HepG2 (cell line): ENCODE results near the gene C1QTNF6. TPM values are rescaled to one million over a fixed set of nuclear protein-coding genes. Genes with fewer than 3 reads are reported as not detected.

Experiments
- ATAC-seq: fragments of 200-7000 bp; cut with Tn5 transposase; 3 replicates; pipeline ENCODE4 v1.9.1; 2020; ENCODE audit warnings: mild to moderate bottlenecking, moderate library complexity
- BruUV-seq: library from RNA; stranded (reverse); fragments of 400-500 nt; replicated peaks from 2 replicates; lab custom pipeline; 2021; lab: Mats Ljungman, UMichigan
- CTCF ChIA-PET: fragments of 300-600 bp; formaldehyde crosslinking; extraction: SDS; loops from one replicate; lab custom pipeline; 2021; ENCODE audit warnings: low total read pairs, inconsistent platforms, low intra/inter-chr PET ratio; lab: Yijun Ruan, JAX
- POLR2A ChIA-PET: fragments of 350-600 bp; sonication (Branson Sonifier 250); formaldehyde crosslinking; loops from one replicate; lab custom pipeline; 2020; ENCODE audit warnings: antibody characterized with exemption, inconsistent platforms; lab: Yijun Ruan, JAX
- DNase-seq: peaks from one replicate; pipeline ENCODE4 v3.0.0-alpha.2; 2015; ENCODE audit warnings: low spot score
- FAIRE-seq: peaks from 3 replicates; lab custom pipeline; 2011; peaks lifted over from hg19 to GRCh38; lab: Jason Lieb, UNC
- H2AFZ ChIP-seq: one replicate; pipeline ENCODE4 v1.6.1; 2011; ENCODE audit warnings: low read length, inconsistent platforms
- H3K27ac ChIP-seq: fragments of 300-600 bp; 3 replicates; pipeline ENCODE4 v1.8.0; 2011; ENCODE audit warnings: mixed run types, mild to moderate bottlenecking, mixed read lengths, low read length, inconsistent platforms; ENCODE audit not compliant: insufficient read depth; ENCODE audit errors: extremely low read length
- H3K27me3 ChIP-seq, 2 experiments: fragments of 200-600 bp in 1 of 2; 2 replicates in 1 of 2; 3 replicates in 1 of 2; pipeline versions ENCODE4 v1.6.0 to v1.8.0; 2011; ENCODE audit warnings: low read length in 2 of 2, mild to moderate bottlenecking in 2 of 2, moderate library complexity in 2 of 2, inconsistent platforms in 1 of 2; ENCODE audit not compliant: insufficient read depth in 2 of 2, control insufficient read depth in 1 of 2
- H3K36me3 ChIP-seq, 2 experiments: fragments of 200-600 bp in 1 of 2; replicated peaks in 1 of 2; 2 replicates in 1 of 2; 3 replicates in 1 of 2; pipeline versions ENCODE4 v1.5.1 to v1.8.0; 2011; ENCODE audit warnings: low read length in 2 of 2, inconsistent platforms in 1 of 2; ENCODE audit not compliant: insufficient read depth in 2 of 2, control insufficient read depth in 1 of 2
- H3K4me1 ChIP-seq: 2 replicates; pipeline ENCODE4 v1.5.1; 2012; ENCODE audit warnings: low read length, inconsistent platforms; ENCODE audit not compliant: insufficient read depth
- H3K4me2 ChIP-seq: 2 replicates; pipeline ENCODE4 v1.6.0; 2011; ENCODE audit warnings: low read depth, low read length, inconsistent platforms
- H3K4me3 ChIP-seq, 3 experiments: fragments of 200-600 bp in 1 of 3; sonication (generic), shearing (Covaris generic) in 1 of 3; replicated peaks in 1 of 3; 2 replicates each; pipeline ENCODE4 v1.5.1; 2011 to 2016; ENCODE audit warnings: low read length in 3 of 3, inconsistent platforms in 2 of 3, low read depth in 2 of 3, mild to moderate bottlenecking in 2 of 3, control low read depth in 1 of 3, mixed read lengths in 1 of 3; ENCODE audit not compliant: insufficient read depth in 1 of 3
- H3K79me2 ChIP-seq: one replicate; pipeline ENCODE4 v1.6.1; 2011; ENCODE audit warnings: low read length, inconsistent platforms; ENCODE audit not compliant: insufficient read depth
- H3K9ac ChIP-seq: 2 replicates; pipeline ENCODE4 v1.6.0; 2011; ENCODE audit warnings: mild to moderate bottlenecking, low read depth, low read length, inconsistent platforms; ENCODE audit not compliant: insufficient read depth
- H3K9me3 ChIP-seq: 2 replicates; pipeline ENCODE4 v1.5.1; 2012; ENCODE audit warnings: mild to moderate bottlenecking, low read length
- H4K20me1 ChIP-seq: 2 replicates; pipeline ENCODE4 v1.6.0; 2011; ENCODE audit warnings: inconsistent platforms, mild to moderate bottlenecking, low read length, moderate library complexity; ENCODE audit not compliant: insufficient read depth
- CHCHD3 ChIP-seq: sonication (generic); formaldehyde crosslinking; IDR thresholded peaks from 2 replicates; pipeline ENCODE4 v1.8.0; 2022; ENCODE audit warnings: mild to moderate bottlenecking, missing genetic modification reagents, moderate library complexity
- EHMT2 ChIP-seq: fragments of 200-600 bp; sonication (generic); IDR thresholded peaks from 2 replicates; pipeline ENCODE4 v1.7.0; 2017; ENCODE audit warnings: antibody characterized with exemption, low read depth, low read length, borderline replicate concordance
- KLF16 ChIP-seq, 2 experiments: sonication (generic) in 1 of 2; formaldehyde crosslinking in 1 of 2; IDR thresholded peaks; 2 replicates each; pipeline versions ENCODE4 v1.6.1 to v1.8.0; 2016 to 2023; ENCODE audit warnings: missing genetic modification reagents in 2 of 2, missing compliant biosample characterization in 1 of 2
- MIXL1 ChIP-seq: IDR thresholded peaks from 2 replicates; pipeline ENCODE4 v1.6.1; 2016
- MNT ChIP-seq: fragments of 450-650 bp; IDR thresholded peaks from 2 replicates; pipeline ENCODE4 v1.6.1; 2016
- NFIB ChIP-seq: sonication (generic); formaldehyde crosslinking; IDR thresholded peaks from 2 replicates; pipeline ENCODE4 v1.9.0; 2021; ENCODE audit warnings: missing genetic modification reagents, mild to moderate bottlenecking, borderline replicate concordance
- SNAI1 ChIP-seq: sonication (generic); formaldehyde crosslinking; IDR thresholded peaks from 2 replicates; pipeline ENCODE4 v1.5.0; 2020; ENCODE audit warnings: mild to moderate bottlenecking, missing genetic modification reagents, borderline replicate concordance
- SOX13 ChIP-seq, 3 experiments: fragments of 450-650 bp in 1 of 3; sonication (generic) in 1 of 3; formaldehyde crosslinking in 1 of 3; IDR thresholded peaks in 2 of 3; conservative IDR thresholded peaks in 1 of 3; 2 replicates each; pipeline versions ENCODE4 v1.5.0 to v1.6.1; 2016 to 2020; ENCODE audit warnings: antibody characterized with exemption in 1 of 3, mild to moderate bottlenecking in 1 of 3, missing compliant biosample characterization in 1 of 3, missing genetic modification reagents in 1 of 3, moderate library complexity in 1 of 3
- TAF1 ChIP-seq: sonication (generic); formaldehyde crosslinking; IDR thresholded peaks from 2 replicates; pipeline ENCODE4 v1.4.0; 2020; ENCODE audit warnings: missing genetic modification reagents
- THYN1 ChIP-seq: sonication (generic); formaldehyde crosslinking; IDR thresholded peaks from 2 replicates; pipeline ENCODE4 v1.8.1; 2023; ENCODE audit warnings: low read depth, mild to moderate bottlenecking, moderate library complexity, missing genetic modification reagents, borderline replicate concordance
- TOPORS ChIP-seq: sonication (generic); formaldehyde crosslinking; IDR thresholded peaks from 2 replicates; pipeline ENCODE4 v1.8.0; 2023; ENCODE audit warnings: mild to moderate bottlenecking, missing genetic modification reagents
- U2AF2 ChIP-seq: fragments of 200-400 bp; formaldehyde crosslinking; IDR thresholded peaks from 2 replicates; pipeline ENCODE4 v1.6.1; 2017; ENCODE audit warnings: low read depth, mild to moderate bottlenecking, low read length
- ZNF503 ChIP-seq: sonication (generic); formaldehyde crosslinking; IDR thresholded peaks from 2 replicates; pipeline ENCODE4 v1.4.0; 2020; ENCODE audit warnings: missing genetic modification reagents
- ZNF546 ChIP-seq: sonication (generic); formaldehyde crosslinking; conservative IDR thresholded peaks from 2 replicates; pipeline ENCODE4 v1.8.1; 2023; ENCODE audit warnings: mild to moderate bottlenecking, missing genetic modification reagents
- WGBS: methylation state at CpG from one replicate; pipeline ENCODE4 v1.1.6; 2017; ENCODE audit warnings: low lambda C conversion rate; 5-methylcytosine and 5-hydroxymethylcytosine counted together
- in situ Hi-C: cut with HindIII; loops from 2 replicates; pipeline ENCODE4 v1.10.0; 2017; ENCODE audit warnings: low pct_unique_long_range_greater_than_20kb; ENCODE audit not compliant: extremely low pct_ligation_motif_present
- intact Hi-C: fragments of 100-400 bp; cut with micrococcal nuclease; formaldehyde crosslinking; loops from one replicate; pipeline ENCODE4 v1.10.0; 2022; ENCODE audit not compliant: unreplicated experiment
- polyA plus RNA-seq, 8 experiments: library from polyadenylated mRNA; depleted of rRNA in 3 of 8; stranded (reverse) in 7 of 8; unstranded in 1 of 8; fragments of >200 nt; fragmentation: Illumina TruSeq in 4 of 8; extraction: Trizol in 4 of 8; gene quantifications; 2 replicates each; pipeline versions ENCODE4 v1.2.1 to v1.2.3, GENCODE V29; 2011 to 2016; ENCODE audit warnings: low read depth in 4 of 8, missing spikeins in 1 of 8, mixed read lengths in 1 of 8; ENCODE audit not compliant: insufficient read depth in 1 of 8
- total RNA-seq, 5 experiments: library from RNA; depleted of rRNA; stranded (reverse); fragments of >200 nt; fragmentation: Illumina TruSeq; extraction: Trizol; gene quantifications; 2 replicates each; pipeline ENCODE4 v1.2.3, GENCODE V29; 2016; ENCODE audit warnings: low read depth in 1 of 5

C1QTNF6 gene
- total and polyA plus RNA-seq, 2 of the 13 experiments (the other 11 are each of a cell fraction or from before 2014, with no cell fraction given) = 2.7 to 6.9 TPM

- H3K27ac ChIP-seq = no peak overlapping the region
- H4K20me1 ChIP-seq = no peaks in the 10 kb centered on the region
- POLR2A ChIA-PET = no interaction called here
- peaks cover 27% of the 10 kb centered on the region for H3K4me1 ChIP-seq
- no peaks in the 10 kb centered on the region for H3K79me2 ChIP-seq
- 24% methylated on average over 5 of the region's 5 CpGs for WGBS
- no peak overlapping the region for H3K4me2 ChIP-seq
- DNase-seq = no peak
- in situ Hi-C loops (no loop called here), intact Hi-C loops (loop anchor here (5.0 kb wide), 1 partner anchor 58 kb away; no protein-coding TSS in a partner anchor)
- H3K36me3 ChIP-seq = no peaks in the 10 kb centered on the region
- no peaks in the 10 kb centered on the region for H3K9me3 ChIP-seq
- H2AFZ ChIP-seq = no peak overlapping the region
- TF ChIP-seq SNAI1 (CRISPR knock-in tag) = no peak
- TF ChIP-seq, all 625 proteins: peak for 0
- ATAC-seq (no peak), FAIRE-seq (no peak)
- CTCF ChIA-PET = no interaction called here
- Histone ChIP-seq H3K27me3 (no peaks in the 10 kb centered on the region), H3K9ac (no peak overlapping the region), H3K4me3 (no peak overlapping the region)
- no TSS peak for BruUV-seq
Observed at GRCh38 chr22:37204045-37204655, 16.1 kb upstream of the C1QTNF6 start.

- H3K27me3 ChIP-seq = no peaks in the 10 kb centered on the region
- FAIRE-seq = no peak
- no peak overlapping the region for H3K4me3 ChIP-seq
- no TSS peak for BruUV-seq
- 19% methylated on average over 6 of the region's 16 CpGs for whole genome bisulfite sequencing
- no peak overlapping the region for H2AFZ ChIP-seq
- no peaks in the 10 kb centered on the region for H3K36me3 ChIP-seq
- H4K20me1 ChIP-seq = no peaks in the 10 kb centered on the region
- intact Hi-C loops = loop anchor here (5.0 kb wide), 1 partner anchor 59 kb away; no protein-coding TSS in a partner anchor
- in situ Hi-C loops = no loop called here
- H3K9ac ChIP-seq = no peak overlapping the region
- no peaks in the 10 kb centered on the region for H3K9me3 ChIP-seq
- peaks cover 27% of the 10 kb centered on the region for H3K4me1 ChIP-seq
- no peak overlapping the region for H3K4me2 ChIP-seq
- CTCF ChIA-PET = no interaction called here
- no peak for ATAC-seq
- no peak for DNase-seq
- no peaks in the 10 kb centered on the region for H3K79me2 ChIP-seq
- no peak overlapping the region for H3K27ac ChIP-seq
- POLR2A ChIA-PET = no interaction called here
- TF ChIP-seq U2AF2 = no peak
- no peak for TF ChIP-seq ZNF503
- TF ChIP-seq NFIB (CRISPR knock-in tag) = no peak
- TF ChIP-seq TAF1 (CRISPR knock-in tag) = no peak
- no peak for TF ChIP-seq SOX13 (IDR thresholded peaks at IDR 0.05)
- no peak for TF ChIP-seq SOX13 (CRISPR knock-in tag; conservative IDR thresholded peaks at IDR 0.05 in 1 of 2, IDR thresholded peaks at IDR 0.05 in 1 of 2)
- no peak for TF ChIP-seq ZNF546 (CRISPR knock-in tag)
- TF ChIP-seq CHCHD3 = no peak
- TF ChIP-seq TOPORS (CRISPR knock-in tag) = no peak
- TF ChIP-seq KLF16 (CRISPR knock-in tag; IDR thresholded peaks at IDR 0.05) = no peak
- peak; percentile 94 for TF ChIP-seq MNT
- no peak for TF ChIP-seq THYN1 (CRISPR knock-in tag)
- no peak for TF ChIP-seq MIXL1 (CRISPR knock-in tag)
- no peak for TF ChIP-seq EHMT2
Observed at GRCh38 chr22:37203354-37204044, 15.5 kb upstream of the C1QTNF6 start.
